Pancreas (tissue), 8 donors: ENCODE data around the gene ARMS2. TPM values are rescaled to one million over a fixed set of nuclear protein-coding genes. Genes with fewer than 3 reads are reported as not detected.

ENCODE experiments used
- microRNA-seq, 2 donors: library from miRNA; unstranded; fragments of <30 nt; microRNA quantifications; one replicate each; pipeline versions ENCODE4 to v1.1.0, GENCODE V29; 2019 to 2020
- polyA plus RNA-seq, 2 donors: library from polyadenylated mRNA; stranded (reverse); fragments of 200-250 nt; gene quantifications; one replicate each; pipeline ENCODE4 v1.2.3, GENCODE V29; 2013
- total RNA-seq, 6 donors: library from RNA; stranded (reverse); fragmentation: NEBNext Ultra II Directional in 4 of 6; extraction: Animal tissue kit (Norgen Biotek cat#: 25700) in 4 of 6; gene quantifications; one replicate each; pipeline versions ENCODE4 v1.2.1 to v1.2.4, GENCODE V29; 2021 to 2023
- donor health status: healthy with polysubstance abuse.
- donor health status: DM: no; HTN: no; CAD: no; lungs with moderate emphysema.
- donor health status: DM: no; HTN: no; CAD: no.
- donor health status: Bipolar disorder and iron deficiency.
- donor health status: DM: yes; HTN: yes; CAD: no.
- donor health status: DM: no; HTN: no; CAD: no.
- donor health status: DM: no; HTN: no; CAD: no.
- donor health status: DM: yes; HTN: yes; CAD: no.

The ARMS2 gene
- total and polyA plus RNA-seq, 8 donors: not detected

Small RNAs within 50 kb of the gene (microRNA-seq; reads per million reads assigned to microRNA genes)
- gene MIR3941: 0.39 to 0.59 reads per million in 2 donors

Other genes with a start within 250 kb of the ARMS2 start
- under 1 TPM in 3 of 6 donors, not detected in 3; 0.14 to 0.43 (median 0.28) TPM for gene BTBD16, start 183.4 kb upstream of the ARMS2 start, total RNA-seq
- gene BTBD16, start 183.4 kb upstream of the ARMS2 start, polyA plus RNA-seq: under 1 TPM; 0.34 to 0.52 TPM
- 10 to 100 TPM; 18.5 to 31.6 (median 21.1) TPM for gene PLEKHA1, start 79.9 kb upstream of the ARMS2 start, total RNA-seq
- 10 to 100 TPM in 1 of 2 donors, 1 to 10 TPM in 1; 8.8 to 17.4 TPM for gene PLEKHA1, start 79.9 kb upstream of the ARMS2 start, polyA plus RNA-seq
- gene HTRA1, start 6.9 kb downstream of the ARMS2 start, total RNA-seq: 10 to 100 TPM; 10.4 to 83.0 (median 21.7) TPM
- 10 to 100 TPM; 19.2 to 20.0 TPM for gene HTRA1, start 6.9 kb downstream of the ARMS2 start, polyA plus RNA-seq
- 10 to 100 TPM in 2 of 6 donors, 1 to 10 TPM in 3, under 1 TPM in 1; 0.43 to 24.4 (median 4.2) TPM for gene DMBT1, start 106.1 kb downstream of the ARMS2 start, total RNA-seq
- under 1 TPM; 0.23 to 0.65 TPM for gene DMBT1, start 106.1 kb downstream of the ARMS2 start, polyA plus RNA-seq
- under 1 TPM in 3 of 6 donors, not detected in 3; 0.19 to 0.23 (median 0.20) TPM for gene C10orf120, start 245.2 kb downstream of the ARMS2 start, total RNA-seq
- gene C10orf120, start 245.2 kb downstream of the ARMS2 start, polyA plus RNA-seq: under 1 TPM; 0.12 to 0.15 TPM